OCI-LY7 (cell line): ENCODE results near the gene TCEANC2. TPM values are rescaled to one million over a fixed set of nuclear protein-coding genes. Genes with fewer than 3 reads are reported as not detected.

Experiments used
- BruUV-seq: library from RNA; stranded (reverse); fragments of 400-500 nt; replicated peaks from 2 replicates; lab custom pipeline; 2021; lab: Mats Ljungman, UMichigan
- CTCF ChIA-PET: fragments of 300-600 bp; sonication (Branson Sonifier 250); formaldehyde crosslinking; loops from one replicate; lab custom pipeline; 2022; ENCODE audit warnings: antibody characterized with exemption; ENCODE audit not compliant: unreplicated experiment; lab: Charles Lee
- POLR2A ChIA-PET: fragments of 300-600 bp; sonication (Branson Sonifier 250); formaldehyde crosslinking; loops from one replicate; lab custom pipeline; 2022; ENCODE audit warnings: antibody characterized with exemption; lab: Charles Lee
- DNase-seq: peaks from one replicate; pipeline ENCODE4 v3.0.0-alpha.2; 2015; ENCODE audit warnings: low spot score
- H2AFZ ChIP-seq: fragments of 200-600 bp; sonication (generic), shearing (Covaris generic); 2 replicates; pipeline ENCODE4 v1.6.1; 2014; ENCODE audit warnings: mild to moderate bottlenecking, antibody characterized with exemption, low read length, moderate library complexity
- H3K27ac ChIP-seq: fragments of 200-600 bp; sonication (generic); 2 replicates; pipeline ENCODE4 v1.5.1; 2014; ENCODE audit warnings: mixed run types, low read depth, mild to moderate bottlenecking, moderate library complexity, low read length, inconsistent platforms; ENCODE audit not compliant: poor library complexity, severe bottlenecking
- H3K36me3 ChIP-seq: fragments of 200-600 bp; sonication (generic); 2 replicates; pipeline ENCODE4 v1.6.1; 2014; ENCODE audit warnings: mild to moderate bottlenecking, antibody characterized with exemption, low read length, moderate library complexity, mixed read lengths; ENCODE audit not compliant: insufficient read depth
- H3K4me1 ChIP-seq: fragments of 200-600 bp; sonication (generic); 2 replicates; pipeline ENCODE4 v1.5.1; 2014; ENCODE audit warnings: mild to moderate bottlenecking, low read length; ENCODE audit not compliant: insufficient read depth, poor library complexity, severe bottlenecking
- H3K4me2 ChIP-seq: fragments of 200-600 bp; sonication (generic); 2 replicates; pipeline ENCODE4 v1.6.1; 2014; ENCODE audit warnings: mild to moderate bottlenecking, low read length
- H3K4me3 ChIP-seq: fragments of 200-600 bp; sonication (generic); 2 replicates; pipeline ENCODE4 v1.5.1; 2014; ENCODE audit warnings: mild to moderate bottlenecking, low read depth, low read length; ENCODE audit not compliant: poor library complexity, severe bottlenecking
- H3K79me2 ChIP-seq: fragments of 200-600 bp; sonication (generic); 2 replicates; pipeline ENCODE4 v1.6.1; 2016; ENCODE audit warnings: low read depth, mild to moderate bottlenecking, low read length, moderate library complexity, mixed read lengths; ENCODE audit not compliant: insufficient read depth
- H3K9me2 ChIP-seq: fragments of 200-600 bp; sonication (generic); 2 replicates; pipeline ENCODE4 v1.6.1; 2016; ENCODE audit warnings: mild to moderate bottlenecking, low read length, mixed read lengths; ENCODE audit not compliant: insufficient read depth
- H3K9me3 ChIP-seq: fragments of 200-600 bp; sonication (generic); 2 replicates; pipeline ENCODE4 v1.6.1; 2014; ENCODE audit warnings: mild to moderate bottlenecking, mixed run types, low read length, mixed read lengths
- H4K20me1 ChIP-seq: fragments of 200-600 bp; sonication (generic); 2 replicates; pipeline ENCODE4 v1.6.1; 2014; ENCODE audit warnings: mild to moderate bottlenecking, antibody characterized with exemption, low read length, moderate library complexity, mixed read lengths; ENCODE audit not compliant: insufficient read depth
- EZH2phosphoT487 ChIP-seq: fragments of 200-600 bp; sonication (generic); IDR thresholded peaks from 2 replicates; pipeline ENCODE4 v1.6.1; 2018; ENCODE audit warnings: low read depth, borderline replicate concordance, mild to moderate bottlenecking, mixed run types, antibody characterized with exemption, low read length, moderate library complexity, mixed read lengths
- intact Hi-C: fragments of 100-400 bp; cut with micrococcal nuclease; formaldehyde crosslinking; loops from one replicate; pipeline ENCODE4 v1.10.0; 2022; ENCODE audit not compliant: unreplicated experiment
- total RNA-seq, 2 experiments: library from RNA; depleted of rRNA in 1 of 2; stranded (reverse); fragments of >200 nt in 1 of 2; shearing (Covaris generic) in 1 of 2; gene quantifications; 2 replicates each; pipeline ENCODE4 v1.2.3, GENCODE V29; 2014 to 2022
- TF ChIP-seq, protein P1 (sequence below): fragments of 200-600 bp; sonication (generic); conservative IDR thresholded peaks from 2 replicates; pipeline ENCODE4 v1.5.1; 2014; ENCODE audit warnings: mild to moderate bottlenecking, antibody characterized with exemption, low read length, moderate library complexity, mixed read lengths

Gene TCEANC2
- total RNA-seq, 2 experiments from 2014 or later: 5.1 to 9.5 TPM

DNA sequence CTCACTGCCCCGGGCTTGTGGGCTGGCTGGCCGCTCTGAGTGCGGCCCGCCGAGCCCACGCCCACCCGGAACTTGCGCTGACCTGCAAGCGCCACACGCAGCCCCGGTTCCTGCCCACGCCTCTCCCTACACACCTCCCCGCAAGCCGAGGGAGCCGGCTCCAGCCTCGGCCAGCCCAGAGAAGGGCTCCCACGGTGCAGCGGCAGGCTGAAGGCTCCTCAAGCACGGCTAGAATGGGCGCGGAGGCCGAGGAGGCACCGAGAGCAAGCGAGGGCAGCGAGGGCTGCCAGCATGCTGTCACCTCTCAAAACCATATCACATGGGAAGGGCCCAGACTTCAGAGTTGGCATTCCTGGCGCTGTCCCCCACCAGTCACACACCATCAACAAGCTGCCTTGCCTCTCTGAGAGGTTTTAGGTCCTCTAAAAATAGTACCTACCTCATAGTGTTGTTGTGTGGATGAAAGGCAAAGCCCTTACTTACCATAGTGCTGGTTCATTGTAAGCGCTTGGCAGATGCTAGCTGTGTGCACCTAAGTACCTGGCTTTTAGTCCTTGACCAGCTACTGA lies 48.8 kb upstream of the TCEANC2 start:
- Histone ChIP-seq H4K20me1 (no peaks in the 10 kb centered on the region), H3K4me2 (no peak overlapping the region), H3K4me1 (no peaks in the 10 kb centered on the region), H3K9me3 (no peaks in the 10 kb centered on the region), H3K79me2 (no peaks in the 10 kb centered on the region), H3K9me2 (no peaks in the 10 kb centered on the region), H3K27ac (no peak overlapping the region), H2AFZ (no peak overlapping the region), H3K4me3 (no peak overlapping the region), H3K36me3 (no peaks in the 10 kb centered on the region)
- POLR2A ChIA-PET: interaction anchor here (1.3 kb wide), 1 partner anchor 10 kb away, joined by 4 read pairs; no protein-coding TSS in a partner anchor
- no TSS peak for BruUV-seq
- CTCF ChIA-PET: interaction anchor here (0.6 kb wide), 1 partner anchor 8 kb away, joined by 11 read pairs; no protein-coding TSS in a partner anchor
- TF ChIP-seq, protein P1, sequence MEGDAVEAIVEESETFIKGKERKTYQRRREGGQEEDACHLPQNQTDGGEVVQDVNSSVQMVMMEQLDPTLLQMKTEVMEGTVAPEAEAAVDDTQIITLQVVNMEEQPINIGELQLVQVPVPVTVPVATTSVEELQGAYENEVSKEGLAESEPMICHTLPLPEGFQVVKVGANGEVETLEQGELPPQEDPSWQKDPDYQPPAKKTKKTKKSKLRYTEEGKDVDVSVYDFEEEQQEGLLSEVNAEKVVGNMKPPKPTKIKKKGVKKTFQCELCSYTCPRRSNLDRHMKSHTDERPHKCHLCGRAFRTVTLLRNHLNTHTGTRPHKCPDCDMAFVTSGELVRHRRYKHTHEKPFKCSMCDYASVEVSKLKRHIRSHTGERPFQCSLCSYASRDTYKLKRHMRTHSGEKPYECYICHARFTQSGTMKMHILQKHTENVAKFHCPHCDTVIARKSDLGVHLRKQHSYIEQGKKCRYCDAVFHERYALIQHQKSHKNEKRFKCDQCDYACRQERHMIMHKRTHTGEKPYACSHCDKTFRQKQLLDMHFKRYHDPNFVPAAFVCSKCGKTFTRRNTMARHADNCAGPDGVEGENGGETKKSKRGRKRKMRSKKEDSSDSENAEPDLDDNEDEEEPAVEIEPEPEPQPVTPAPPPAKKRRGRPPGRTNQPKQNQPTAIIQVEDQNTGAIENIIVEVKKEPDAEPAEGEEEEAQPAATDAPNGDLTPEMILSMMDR: no peak
- no peak for TF ChIP-seq EZH2phosphoT487
- intact Hi-C loops: no loop called here
- no peak for DNase-seq

DNA sequence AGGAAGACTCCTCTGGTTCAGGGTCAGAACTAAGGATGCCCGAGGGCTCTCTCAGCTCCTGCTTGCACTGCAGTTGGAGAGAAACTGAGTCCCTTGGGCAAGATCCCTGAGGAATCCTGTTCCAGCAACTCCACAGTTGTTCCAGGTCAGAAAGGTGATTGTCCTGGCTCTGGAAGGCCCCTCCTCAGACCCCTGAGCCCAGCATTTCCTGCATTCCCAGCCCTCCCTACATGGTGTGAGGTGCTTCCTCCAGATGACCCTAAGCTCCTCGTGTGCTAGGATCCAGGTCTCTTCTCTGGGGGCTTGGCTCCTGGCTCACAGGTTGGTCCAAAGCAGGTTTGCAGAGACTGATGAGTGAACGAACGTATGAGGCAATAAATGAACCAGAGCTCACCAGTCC lies 46.9 kb upstream of the TCEANC2 start:
- intact Hi-C loops: no loop called here
- Histone ChIP-seq H3K4me2 (no peak overlapping the region), H3K79me2 (no peaks in the 10 kb centered on the region), H3K9me2 (no peaks in the 10 kb centered on the region), H3K4me1 (no peaks in the 10 kb centered on the region), H3K36me3 (no peaks in the 10 kb centered on the region), H4K20me1 (no peaks in the 10 kb centered on the region), H2AFZ (no peak overlapping the region), H3K4me3 (no peak overlapping the region), H3K27ac (no peak overlapping the region), H3K9me3 (no peaks in the 10 kb centered on the region)
- TF ChIP-seq, protein P1: no peak
- TF ChIP-seq EZH2phosphoT487: no peak
- POLR2A ChIA-PET: interaction anchor here (0.6 kb wide), 1 partner anchor 29 kb away, joined by 3 read pairs; no protein-coding TSS in a partner anchor
- no TSS peak for BruUV-seq
- DNase-seq: no peak
- CTCF ChIA-PET: no interaction called here

DNA sequence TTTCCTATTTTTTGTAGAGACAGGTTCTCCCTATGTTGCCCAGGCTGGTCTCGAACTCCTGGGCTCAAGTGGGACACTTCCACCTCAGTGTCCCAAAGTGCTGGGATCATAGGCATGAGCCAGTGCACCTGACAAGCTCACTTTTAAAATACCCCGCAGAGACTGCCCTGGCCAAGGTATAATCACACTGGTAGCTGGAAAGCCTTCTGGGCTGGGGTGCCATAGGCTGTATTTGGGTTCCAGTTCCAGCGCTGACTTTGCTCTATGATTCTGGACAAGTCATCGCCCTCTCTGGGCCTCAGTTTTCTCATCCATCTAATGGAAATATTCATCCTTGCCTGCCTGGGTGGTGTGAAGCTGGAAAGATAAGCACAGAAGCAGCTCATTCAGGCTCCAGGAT lies 45.8 kb upstream of the TCEANC2 start:
- Histone ChIP-seq H4K20me1 (no peaks in the 10 kb centered on the region), H3K4me1 (no peaks in the 10 kb centered on the region), H3K4me3 (no peak overlapping the region), H3K4me2 (no peak overlapping the region), H3K9me2 (no peaks in the 10 kb centered on the region), H3K36me3 (no peaks in the 10 kb centered on the region), H2AFZ (no peak overlapping the region), H3K9me3 (no peaks in the 10 kb centered on the region), H3K27ac (no peak overlapping the region), H3K79me2 (no peaks in the 10 kb centered on the region)
- ChIA-PET CTCF (no interaction called here), POLR2A (interaction anchor here (0.6 kb wide), 1 partner anchor 144 kb away, joined by 3 read pairs; no protein-coding TSS in a partner anchor)
- no TSS peak for BruUV-seq
- intact Hi-C loops: no loop called here
- DNase-seq: no peak
- TF ChIP-seq, protein P1: no peak
- no peak for TF ChIP-seq EZH2phosphoT487
